Medulla oblongata (tissue), 1 donor: ENCODE results near the gene CCN2.
A peak's percentile ranks its signal among the peaks of the same experiment; 100 is the strongest.

Source experiments
- DNase-seq: peaks from one replicate; pipeline ENCODE4 v3.0.0-alpha.2; 2015; ENCODE audit errors: extremely low spot score

Gene CCN2

GRCh38 chr6:131950767-131951575 lies at the start of gene CCN2:
TSS of gene CCN2 (minus strand) at chr6:131951372. CDS start at chr6:131951172, 200 bp downstream.
- DNase-seq: peak; percentile 53

- no peak for DNase-seq
These were observed 49.1 kb upstream of the CCN2 start for GRCh38 chr6:132000296-132000695.

- no peak for DNase-seq
These were observed 48.5 kb upstream of the CCN2 start for GRCh38 chr6:131999545-132000146.

GRCh38 chr6:131998255-131998982 lies 47.2 kb upstream of the CCN2 start:
- no peak for DNase-seq

- no peak for DNase-seq
These were observed 46.4 kb upstream of the CCN2 start for GRCh38 chr6:131997429-131998153.

- DNase-seq: no peak
These were observed 44.7 kb upstream of the CCN2 start for GRCh38 chr6:131995917-131996316.

- no peak for DNase-seq
These were observed 41.4 kb upstream of the CCN2 start for GRCh38 chr6:131992557-131992956.

- no peak for DNase-seq
These were observed 37.9 kb upstream of the CCN2 start for GRCh38 chr6:131989036-131989435.

GRCh38 chr6:131982740-131983259 lies 31.6 kb upstream of the CCN2 start:
- DNase-seq: no peak

- no peak for DNase-seq
These were observed 30.4 kb upstream of the CCN2 start for GRCh38 chr6:131981624-131981978.

- DNase-seq: no peak
These were observed 29.8 kb upstream of the CCN2 start for GRCh38 chr6:131980791-131981623.

GRCh38 chr6:131980338-131980790 lies 29.2 kb upstream of the CCN2 start:
- DNase-seq: no peak

- no peak for DNase-seq
These were observed 28.6 kb upstream of the CCN2 start for GRCh38 chr6:131979515-131980337.

- DNase-seq: no peak
These were observed 27.4 kb upstream of the CCN2 start for GRCh38 chr6:131978522-131978921.

- no peak for DNase-seq
These were observed 25.4 kb upstream of the CCN2 start for GRCh38 chr6:131976545-131977061.

GRCh38 chr6:131972741-131973140 lies 21.6 kb upstream of the CCN2 start:
- no peak for DNase-seq

GRCh38 chr6:131970076-131970859 lies 19.1 kb upstream of the CCN2 start:
- no peak for DNase-seq

- DNase-seq: no peak
These were observed 17.5 kb upstream of the CCN2 start for GRCh38 chr6:131968656-131969055.

- no peak for DNase-seq
These were observed 16.8 kb upstream of the CCN2 start for GRCh38 chr6:131967948-131968347.
